MM.1S (cell line): Measurements from ENCODE around the gene KLHL12.

Source experiments
- DNase-seq: peaks from one replicate; pipeline ENCODE4 v3.0.0-alpha.2; 2015
- H2AFZ ChIP-seq: fragments of 300-600 bp; sonication (generic); 2 replicates; pipeline ENCODE4 v1.6.0; 2016; ENCODE audit warnings: antibody characterized with exemption, low read length
- H3F3A ChIP-seq: fragments of 300-600 bp; sonication (generic); 2 replicates; pipeline ENCODE4 v1.6.1; 2016; ENCODE audit warnings: mild to moderate bottlenecking, antibody characterized with exemption, low read length, moderate library complexity, mixed read lengths; ENCODE audit not compliant: insufficient read depth
- H3K27ac ChIP-seq: fragments of 300-600 bp; sonication (generic); 2 replicates; pipeline ENCODE4 v1.5.1; 2016; ENCODE audit warnings: mild to moderate bottlenecking, low read length
- H3K27me3 ChIP-seq: fragments of 300-600 bp; sonication (generic); replicated peaks from 2 replicates; pipeline ENCODE4 v1.6.0; 2016; ENCODE audit warnings: low read length; ENCODE audit not compliant: insufficient read depth
- H3K36me3 ChIP-seq: fragments of 300-600 bp; sonication (generic); replicated peaks from 2 replicates; pipeline ENCODE4 v1.6.1; 2016; ENCODE audit warnings: mild to moderate bottlenecking, low read length, mixed read lengths; ENCODE audit not compliant: insufficient read depth
- H3K4me1 ChIP-seq: fragments of 300-600 bp; sonication (generic); 2 replicates; pipeline ENCODE4 v1.6.1; 2016; ENCODE audit warnings: low read length, mixed read lengths
- H3K4me2 ChIP-seq: fragments of 300-600 bp; sonication (generic); 2 replicates; pipeline ENCODE4 v1.6.0; 2016; ENCODE audit warnings: low read depth, low read length
- H3K4me3 ChIP-seq: fragments of 300-600 bp; sonication (generic); 2 replicates; pipeline ENCODE4 v1.5.1; 2016; ENCODE audit warnings: low read length, mixed read lengths
- H3K79me2 ChIP-seq: fragments of 300-600 bp; sonication (generic); 2 replicates; pipeline ENCODE4 v1.6.1; 2016; ENCODE audit warnings: mixed run types, low read length, mixed read lengths
- H3K9ac ChIP-seq: fragments of 300-600 bp; sonication (generic); 2 replicates; pipeline ENCODE4 v1.6.1; 2016; ENCODE audit warnings: low read length, mixed read lengths
- H3K9me2 ChIP-seq: fragments of 300-600 bp; sonication (generic); replicated peaks from 2 replicates; pipeline ENCODE4 v1.6.1; 2016; ENCODE audit warnings: mild to moderate bottlenecking, low read length, mixed read lengths; ENCODE audit not compliant: insufficient read depth
- H3K9me3 ChIP-seq: fragments of 300-600 bp; sonication (generic); replicated peaks from 2 replicates; pipeline ENCODE4 v1.6.1; 2016; ENCODE audit warnings: mild to moderate bottlenecking, low read length, mixed read lengths; ENCODE audit not compliant: insufficient read depth
- H4K20me1 ChIP-seq: fragments of 300-600 bp; sonication (generic); 2 replicates; pipeline ENCODE4 v1.6.1; 2016; ENCODE audit warnings: mild to moderate bottlenecking, low read length, moderate library complexity, mixed read lengths; ENCODE audit not compliant: insufficient read depth
- EZH2 ChIP-seq: fragments of 300-600 bp; sonication (generic); optimal IDR thresholded peaks from 2 replicates; pipeline ENCODE3; 2017; ENCODE audit warnings: low read depth, mild to moderate bottlenecking, antibody characterized with exemption, low read length, mixed read lengths
- EZH2phosphoT487 ChIP-seq: fragments of 300-600 bp; sonication (generic); IDR thresholded peaks from 2 replicates; pipeline ENCODE4 v1.6.1; 2018; ENCODE audit warnings: antibody characterized with exemption, low read length
- TF ChIP-seq, protein P1 (sequence below): fragments of 300-600 bp; sonication (generic); IDR thresholded peaks from 2 replicates; pipeline ENCODE4 v1.5.1; 2016; ENCODE audit warnings: antibody characterized with exemption, low read length, mixed read lengths

Gene KLHL12

GRCh38 chr1:202964791-202965410, 37.9 kb upstream of the KLHL12 start:
- DNase-seq = no peak
- H4K20me1 ChIP-seq = no peaks in the 10 kb centered on the region
- peaks cover 14% of the 10 kb centered on the region for H3K79me2 ChIP-seq
- no peak for TF ChIP-seq EZH2
- TF ChIP-seq, protein P1, sequence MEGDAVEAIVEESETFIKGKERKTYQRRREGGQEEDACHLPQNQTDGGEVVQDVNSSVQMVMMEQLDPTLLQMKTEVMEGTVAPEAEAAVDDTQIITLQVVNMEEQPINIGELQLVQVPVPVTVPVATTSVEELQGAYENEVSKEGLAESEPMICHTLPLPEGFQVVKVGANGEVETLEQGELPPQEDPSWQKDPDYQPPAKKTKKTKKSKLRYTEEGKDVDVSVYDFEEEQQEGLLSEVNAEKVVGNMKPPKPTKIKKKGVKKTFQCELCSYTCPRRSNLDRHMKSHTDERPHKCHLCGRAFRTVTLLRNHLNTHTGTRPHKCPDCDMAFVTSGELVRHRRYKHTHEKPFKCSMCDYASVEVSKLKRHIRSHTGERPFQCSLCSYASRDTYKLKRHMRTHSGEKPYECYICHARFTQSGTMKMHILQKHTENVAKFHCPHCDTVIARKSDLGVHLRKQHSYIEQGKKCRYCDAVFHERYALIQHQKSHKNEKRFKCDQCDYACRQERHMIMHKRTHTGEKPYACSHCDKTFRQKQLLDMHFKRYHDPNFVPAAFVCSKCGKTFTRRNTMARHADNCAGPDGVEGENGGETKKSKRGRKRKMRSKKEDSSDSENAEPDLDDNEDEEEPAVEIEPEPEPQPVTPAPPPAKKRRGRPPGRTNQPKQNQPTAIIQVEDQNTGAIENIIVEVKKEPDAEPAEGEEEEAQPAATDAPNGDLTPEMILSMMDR = no peak
- no peak for TF ChIP-seq EZH2phosphoT487
- H3K9me2 ChIP-seq = no peaks in the 10 kb centered on the region
- H3K4me1 ChIP-seq = peaks cover 26% of the 10 kb centered on the region
- H3K4me2 ChIP-seq = no peak overlapping the region
- no peak overlapping the region for H2AFZ ChIP-seq
- H3K36me3 ChIP-seq = no peaks in the 10 kb centered on the region; the same call in 1 of the 2 replicates
- H3K27me3 ChIP-seq = no peaks in the 10 kb centered on the region
- no peak overlapping the region for H3K9ac ChIP-seq
- no peak overlapping the region for H3K27ac ChIP-seq
- no peak overlapping the region for H3K4me3 ChIP-seq
- no peaks in the 10 kb centered on the region for H3K9me3 ChIP-seq
- H3F3A ChIP-seq = peaks cover 2% of the 10 kb centered on the region; the same call in 1 of the 2 replicates

GRCh38 chr1:202961220-202961880, 34.3 kb upstream of the KLHL12 start:
- H3K79me2 ChIP-seq = peaks cover 24% of the 10 kb centered on the region
- H3K4me2 ChIP-seq = no peak overlapping the region
- H3K9me2 ChIP-seq = no peaks in the 10 kb centered on the region
- H3K36me3 ChIP-seq = no peaks in the 10 kb centered on the region; the same call in 1 of the 2 replicates
- peaks cover 29% of the 10 kb centered on the region for H3F3A ChIP-seq
- DNase-seq = no peak
- H2AFZ ChIP-seq = no peak overlapping the region
- H4K20me1 ChIP-seq = 0 out of 2 replicates have a peak, but pooled peaks cover 2% of the 10 kb centered on the region
- no peak overlapping the region for H3K4me3 ChIP-seq
- no peaks in the 10 kb centered on the region for H3K27me3 ChIP-seq
- H3K9me3 ChIP-seq = no peaks in the 10 kb centered on the region
- H3K4me1 ChIP-seq = peaks cover 23% of the 10 kb centered on the region
- H3K27ac ChIP-seq = no peak overlapping the region
- TF ChIP-seq EZH2 = no peak
- TF ChIP-seq EZH2phosphoT487 = no peak
- TF ChIP-seq, protein P1 = no peak
- no peak overlapping the region for H3K9ac ChIP-seq

GRCh38 chr1:202959276-202959620, 32.2 kb upstream of the KLHL12 start:
- no peak overlapping the region for H3K4me3 ChIP-seq
- no peak overlapping the region; the same call in 1 of the 2 replicates for H3K9ac ChIP-seq
- no peaks in the 10 kb centered on the region for H3K9me2 ChIP-seq
- no peak for DNase-seq
- no peak for TF ChIP-seq EZH2phosphoT487
- no peak for TF ChIP-seq EZH2
- H2AFZ ChIP-seq = no peak overlapping the region
- H3K27me3 ChIP-seq = no peaks in the 10 kb centered on the region
- H3K36me3 ChIP-seq = no peaks in the 10 kb centered on the region; the same call in 1 of the 2 replicates
- peaks cover 18% of the 10 kb centered on the region for H3K4me1 ChIP-seq
- 0 out of 2 replicates have a peak, but pooled peaks cover 4% of the 10 kb centered on the region for H4K20me1 ChIP-seq
- H3F3A ChIP-seq = peaks cover 29% of the 10 kb centered on the region
- H3K9me3 ChIP-seq = no peaks in the 10 kb centered on the region
- H3K27ac ChIP-seq = no peak overlapping the region
- H3K4me2 ChIP-seq = peak overlapping the region; percentile 87; the same call in 1 of the 2 replicates
- peaks cover 38% of the 10 kb centered on the region for H3K79me2 ChIP-seq
